ENCODE results near the gene HTR7.
"Not testable (repeated sequence)": the region's sequence is repeated elsewhere in the genome, so short reads cannot be mapped to it uniquely, and the experiment has no call there.

Gene HTR7

DNA sequence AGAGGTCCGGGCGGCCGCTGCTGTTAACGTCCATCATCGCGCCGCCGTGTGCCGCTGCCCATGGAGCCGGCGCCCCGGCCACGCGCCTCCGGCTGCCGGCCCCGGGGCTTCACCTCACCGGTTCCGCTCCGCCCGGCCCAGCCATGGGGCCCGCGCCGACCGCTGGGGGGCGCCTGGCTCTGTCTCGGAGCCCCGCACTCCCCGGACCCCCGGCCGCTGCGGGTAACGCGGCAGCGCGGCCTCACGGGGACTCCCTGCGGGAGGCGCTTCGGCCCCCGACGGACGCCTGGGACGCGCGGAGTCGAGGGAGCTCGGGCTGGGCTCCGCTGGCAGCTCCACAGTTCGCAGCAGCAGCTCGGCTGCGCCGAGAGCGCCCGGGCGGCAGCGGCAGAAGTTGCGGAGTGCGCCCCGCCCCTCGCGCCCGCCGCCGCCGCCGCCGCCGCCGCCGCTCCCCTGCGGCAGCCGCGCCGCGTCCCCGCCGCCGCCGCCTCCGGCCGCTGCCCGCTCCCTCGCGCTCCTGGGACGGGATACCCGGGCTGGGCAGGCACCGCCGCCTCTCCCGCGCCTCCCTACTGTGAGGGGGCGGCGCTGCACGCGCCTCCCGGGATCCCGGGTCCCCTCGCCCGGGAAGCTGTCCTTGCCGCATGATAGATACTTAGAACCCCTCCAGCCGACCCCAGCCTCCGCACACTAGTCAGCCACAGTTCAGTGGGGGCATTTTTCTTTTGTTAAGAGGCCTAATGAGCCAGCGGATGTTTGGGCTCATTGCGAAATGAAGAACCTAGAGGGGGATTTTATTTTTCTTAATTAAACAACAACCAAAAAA lies at the start of gene HTR7:
HTR7 (minus strand) TSS at position 405 of the 826 bp plus-strand sequence; CDS start at position 37, 368 bp downstream.
- DNase-seq (ENCODE audit: low read depth) = no peak
- peak within 1 kb of the TSS; percentile 55 for H3K4me3 ChIP-seq (ENCODE audit: control insufficient read depth, low read depth, low read length)
- TF ChIP-seq, protein P1, sequence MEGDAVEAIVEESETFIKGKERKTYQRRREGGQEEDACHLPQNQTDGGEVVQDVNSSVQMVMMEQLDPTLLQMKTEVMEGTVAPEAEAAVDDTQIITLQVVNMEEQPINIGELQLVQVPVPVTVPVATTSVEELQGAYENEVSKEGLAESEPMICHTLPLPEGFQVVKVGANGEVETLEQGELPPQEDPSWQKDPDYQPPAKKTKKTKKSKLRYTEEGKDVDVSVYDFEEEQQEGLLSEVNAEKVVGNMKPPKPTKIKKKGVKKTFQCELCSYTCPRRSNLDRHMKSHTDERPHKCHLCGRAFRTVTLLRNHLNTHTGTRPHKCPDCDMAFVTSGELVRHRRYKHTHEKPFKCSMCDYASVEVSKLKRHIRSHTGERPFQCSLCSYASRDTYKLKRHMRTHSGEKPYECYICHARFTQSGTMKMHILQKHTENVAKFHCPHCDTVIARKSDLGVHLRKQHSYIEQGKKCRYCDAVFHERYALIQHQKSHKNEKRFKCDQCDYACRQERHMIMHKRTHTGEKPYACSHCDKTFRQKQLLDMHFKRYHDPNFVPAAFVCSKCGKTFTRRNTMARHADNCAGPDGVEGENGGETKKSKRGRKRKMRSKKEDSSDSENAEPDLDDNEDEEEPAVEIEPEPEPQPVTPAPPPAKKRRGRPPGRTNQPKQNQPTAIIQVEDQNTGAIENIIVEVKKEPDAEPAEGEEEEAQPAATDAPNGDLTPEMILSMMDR (IDR thresholded peaks at IDR 0.05; ENCODE audit: control insufficient read depth, insufficient read depth, low read depth, low read length, missing control alignments) = peak; percentile 30

DNA sequence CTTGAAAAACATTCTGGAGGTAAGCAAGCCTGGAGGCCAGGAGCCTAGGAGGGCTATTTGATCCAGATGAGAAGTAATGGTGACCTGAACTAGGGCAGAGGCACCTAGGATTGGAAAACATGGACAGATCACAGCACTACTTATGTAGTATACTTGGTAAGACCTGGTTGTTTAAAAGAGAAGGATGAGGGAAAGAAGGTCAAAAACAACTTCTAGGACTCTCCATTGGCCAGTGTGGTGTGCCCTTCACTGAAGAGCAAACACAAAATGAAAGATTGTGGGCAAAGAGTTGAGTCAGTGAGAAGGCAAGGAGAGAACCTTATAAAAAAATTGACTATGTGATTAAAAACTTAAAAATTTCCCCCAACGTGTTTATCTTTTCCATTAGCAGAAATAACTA lies 48.8 kb upstream of the HTR7 start:
- TF ChIP-seq, protein P1 (IDR thresholded peaks at IDR 0.05; ENCODE audit: control insufficient read depth, insufficient read depth, low read depth, low read length, missing control alignments) = no peak
- no peak overlapping the region for H3K4me3 ChIP-seq (ENCODE audit: control insufficient read depth, low read depth, low read length)
- no peak for DNase-seq (ENCODE audit: low read depth)

DNA sequence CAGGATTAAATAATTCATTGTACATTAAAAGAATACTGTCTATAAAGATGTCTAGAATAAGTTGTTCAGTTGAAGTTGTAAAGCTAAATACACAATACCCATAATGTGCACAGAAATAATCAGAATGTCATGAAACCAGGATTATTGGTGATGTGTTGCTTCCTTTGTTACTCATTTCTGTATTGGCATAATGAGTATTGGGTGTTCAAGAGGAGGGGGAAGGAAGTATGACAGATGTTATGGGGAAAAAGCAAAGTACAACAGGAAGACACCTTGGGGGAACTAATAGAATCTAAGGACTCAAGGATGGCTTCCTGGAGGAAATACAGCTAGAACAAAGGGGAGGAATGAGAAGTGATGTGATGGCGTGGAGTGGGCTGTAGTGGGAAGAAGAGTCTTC lies 48.1 kb upstream of the HTR7 start:
- TF ChIP-seq, protein P1 (IDR thresholded peaks at IDR 0.05; ENCODE audit: control insufficient read depth, insufficient read depth, low read depth, low read length, missing control alignments) = no peak
- DNase-seq (ENCODE audit: low read depth) = no peak
- no peak overlapping the region for H3K4me3 ChIP-seq (ENCODE audit: control insufficient read depth, low read depth, low read length)

DNA sequence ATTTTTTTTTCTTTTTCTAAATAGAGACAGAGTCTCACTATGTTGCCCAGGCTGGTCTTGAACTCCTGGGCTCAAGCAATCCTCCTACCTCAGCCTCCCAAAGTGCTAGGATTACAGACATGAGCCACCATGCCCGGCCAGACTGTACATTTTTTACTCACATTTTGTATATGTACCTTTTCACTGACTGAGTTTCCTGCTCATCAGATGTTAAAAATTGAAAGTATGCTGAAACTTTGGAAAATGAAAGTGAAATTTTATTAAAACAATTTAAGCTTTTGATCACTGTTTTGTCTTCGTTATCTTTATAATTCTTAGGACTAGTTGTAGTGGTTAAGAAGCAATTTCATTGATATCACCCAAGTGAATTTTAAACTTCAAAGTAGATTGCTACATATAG lies 39.1 kb upstream of the HTR7 start:
- DNase-seq (ENCODE audit: low read depth); H3K4me3 ChIP-seq (ENCODE audit: control insufficient read depth, low read depth, low read length): not testable (repeated sequence)

DNA sequence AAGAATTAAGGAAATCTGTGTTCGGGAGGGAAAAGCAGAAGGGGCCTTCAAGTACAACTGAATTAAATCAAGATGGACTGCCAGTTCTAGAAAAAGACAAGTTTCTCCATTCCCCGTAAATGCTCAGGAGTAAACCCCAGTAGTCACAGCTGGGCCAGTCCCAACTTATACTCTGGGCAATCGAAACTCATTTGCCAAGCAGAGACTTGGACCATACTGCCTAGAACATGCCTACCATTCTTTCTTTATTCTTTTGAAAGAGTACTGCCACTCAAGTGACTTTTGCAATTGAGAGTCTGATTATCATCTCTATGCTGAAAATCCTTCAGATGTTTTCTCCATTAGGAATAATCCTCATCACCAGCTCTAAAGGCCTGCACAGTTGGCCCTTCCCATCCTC lies 35.4 kb upstream of the HTR7 start:
- no peak overlapping the region for H3K4me3 ChIP-seq (ENCODE audit: control insufficient read depth, low read depth, low read length)
- TF ChIP-seq, protein P1 (IDR thresholded peaks at IDR 0.05; ENCODE audit: control insufficient read depth, insufficient read depth, low read depth, low read length, missing control alignments) = no peak
- no peak for DNase-seq (ENCODE audit: low read depth)

DNA sequence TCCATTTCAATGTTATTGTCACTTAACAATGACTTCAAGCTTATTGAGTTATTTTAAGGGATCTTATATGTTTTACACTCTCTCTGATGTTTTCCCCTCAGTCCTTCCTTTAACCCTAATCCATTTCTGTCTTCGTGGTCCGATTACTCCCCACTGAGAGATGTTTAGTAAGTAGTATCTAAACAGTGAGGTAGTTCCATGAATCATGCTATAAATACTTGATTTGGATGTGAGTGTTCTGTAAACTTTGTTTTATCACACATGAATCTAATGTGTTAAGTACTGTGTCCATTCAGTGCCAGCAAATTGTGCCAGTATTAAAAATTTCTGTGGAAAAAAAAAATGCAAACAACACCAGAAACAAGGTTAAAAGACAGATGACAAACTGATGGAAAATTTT lies 32.5 kb upstream of the HTR7 start:
- TF ChIP-seq, protein P1 (IDR thresholded peaks at IDR 0.05; ENCODE audit: control insufficient read depth, insufficient read depth, low read depth, low read length, missing control alignments) = no peak
- DNase-seq (ENCODE audit: low read depth) = no peak
- no peak overlapping the region for H3K4me3 ChIP-seq (ENCODE audit: control insufficient read depth, low read depth, low read length)

DNA sequence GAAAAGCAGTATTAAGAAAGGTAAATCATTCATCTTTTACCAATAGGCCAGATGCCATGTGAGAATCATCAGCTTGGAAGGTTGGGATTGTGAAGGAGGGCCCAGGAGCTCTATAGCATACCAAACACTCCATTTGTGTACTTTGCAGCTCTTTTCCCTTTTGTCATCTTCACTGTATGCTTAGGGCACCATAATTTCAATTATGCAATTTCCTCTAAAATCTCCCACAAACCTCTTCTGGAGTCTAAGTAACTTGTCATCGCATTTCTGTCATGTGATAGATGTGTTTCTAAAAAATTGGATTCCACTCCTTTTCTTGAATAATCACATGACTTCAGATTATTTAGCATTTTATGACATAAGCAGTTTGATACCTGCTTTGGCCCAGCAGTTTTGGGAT lies 31.8 kb upstream of the HTR7 start:
- H3K4me3 ChIP-seq (ENCODE audit: control insufficient read depth, low read depth, low read length) = no peak overlapping the region
- DNase-seq (ENCODE audit: low read depth) = no peak
- TF ChIP-seq, protein P1 (IDR thresholded peaks at IDR 0.05; ENCODE audit: control insufficient read depth, insufficient read depth, low read depth, low read length, missing control alignments) = no peak
